GM23248 (cell line): ENCODE data around the gene GNMT. TPM values are rescaled to one million over a fixed set of nuclear protein-coding genes. Genes with fewer than 3 reads are reported as not detected.

Source experiments
- DNase-seq: peaks from one replicate; pipeline ENCODE4 v3.0.0-alpha.2; 2015
- H2AFZ ChIP-seq: fragments of 200-600 bp; sonication (generic); 2 replicates; pipeline ENCODE4 v1.6.1; 2016; ENCODE audit warnings: antibody characterized with exemption
- H3F3A ChIP-seq: fragments of 200-600 bp; sonication (generic); 2 replicates; pipeline ENCODE4 v1.6.1; 2016; ENCODE audit warnings: mild to moderate bottlenecking, antibody characterized with exemption, mixed run types; ENCODE audit not compliant: insufficient read depth
- H3K27ac ChIP-seq: fragments of 200-600 bp; sonication (generic); 2 replicates; pipeline ENCODE4 v1.5.1; 2016; ENCODE audit warnings: mild to moderate bottlenecking
- H3K27me3 ChIP-seq: fragments of 200-600 bp; sonication (generic); replicated peaks from 2 replicates; pipeline ENCODE4 v1.6.1; 2016; ENCODE audit warnings: mild to moderate bottlenecking; ENCODE audit not compliant: insufficient read depth
- H3K36me3 ChIP-seq: fragments of 200-600 bp; sonication (generic); 2 replicates; pipeline ENCODE4 v1.6.1; 2016; ENCODE audit warnings: low read depth, mild to moderate bottlenecking
- H3K4me1 ChIP-seq: fragments of 200-600 bp; sonication (generic); 2 replicates; pipeline ENCODE4 v1.6.1; 2016; ENCODE audit warnings: mild to moderate bottlenecking; ENCODE audit not compliant: insufficient read depth
- H3K4me2 ChIP-seq: fragments of 200-600 bp; sonication (generic); one replicate; pipeline ENCODE4 v1.6.1; 2016; ENCODE audit warnings: mild to moderate bottlenecking; ENCODE audit not compliant: unreplicated experiment
- H3K4me3 ChIP-seq: fragments of 200-600 bp; sonication (generic); 2 replicates; pipeline ENCODE4 v1.5.1; 2016; ENCODE audit warnings: mild to moderate bottlenecking
- H3K79me2 ChIP-seq: fragments of 200-600 bp; sonication (generic); 2 replicates; pipeline ENCODE4 v1.6.1; 2016; ENCODE audit warnings: mild to moderate bottlenecking; ENCODE audit not compliant: insufficient read depth
- H3K9ac ChIP-seq: fragments of 200-600 bp; sonication (generic); 2 replicates; pipeline ENCODE4 v1.6.1; 2016; ENCODE audit warnings: mild to moderate bottlenecking
- H3K9me2 ChIP-seq: fragments of 200-600 bp; sonication (generic); 2 replicates; pipeline ENCODE4 v1.6.1; 2016; ENCODE audit warnings: mixed run types, mild to moderate bottlenecking, moderate library complexity; ENCODE audit not compliant: insufficient read depth
- H3K9me3 ChIP-seq: fragments of 200-600 bp; sonication (generic); one replicate; pipeline ENCODE4 v1.6.1; 2017; ENCODE audit warnings: low read depth
- H4K20me1 ChIP-seq: fragments of 200-600 bp; sonication (generic); 2 replicates; pipeline ENCODE4 v1.6.0; 2016; ENCODE audit not compliant: insufficient read depth
- EZH2 ChIP-seq: fragments of 200-600 bp; sonication (generic); IDR thresholded peaks from 2 replicates; pipeline ENCODE4 v1.6.1; 2018; ENCODE audit warnings: antibody characterized with exemption, mild to moderate bottlenecking; ENCODE audit not compliant: insufficient read depth, poor library complexity, severe bottlenecking
- EZH2phosphoT487 ChIP-seq: fragments of 200-600 bp; sonication (generic); IDR thresholded peaks from 2 replicates; pipeline ENCODE4 v1.6.1; 2018; ENCODE audit warnings: antibody characterized with exemption, moderate library complexity, mild to moderate bottlenecking, low read depth; ENCODE audit not compliant: insufficient read depth
- WGBS, 2 experiments: methylation state at CpG; one replicate each; pipeline ENCODE4 v1.1.6; 2015 to 2017; ENCODE audit warnings: low lambda C conversion rate in 2 of 2, low coverage in 1 of 2; ENCODE audit errors: missing lambda C conversion rate in 2 of 2; 5-methylcytosine and 5-hydroxymethylcytosine counted together
- in situ Hi-C: fragments of 300-500 bp; cut with MboI; formaldehyde crosslinking; loops from 2 replicates; pipeline ENCODE4 v1.15.0; 2020
- polyA plus RNA-seq: library from polyadenylated mRNA; unstranded; fragments of >200 nt; fragmentation: Nextera tagmentation; extraction: Ambion mirVana; gene quantifications from 2 replicates; pipeline ENCODE4 v1.2.1, GENCODE V29; 2016
- total RNA-seq: library from RNA; depleted of rRNA; stranded (reverse); fragments of >200 nt; shearing (Covaris generic); gene quantifications from 2 replicates; pipeline ENCODE4 v1.2.3, GENCODE V29; 2014

The GNMT gene
- total and polyA plus RNA-seq, 2 experiments from 2014 or later: not detected

DNA sequence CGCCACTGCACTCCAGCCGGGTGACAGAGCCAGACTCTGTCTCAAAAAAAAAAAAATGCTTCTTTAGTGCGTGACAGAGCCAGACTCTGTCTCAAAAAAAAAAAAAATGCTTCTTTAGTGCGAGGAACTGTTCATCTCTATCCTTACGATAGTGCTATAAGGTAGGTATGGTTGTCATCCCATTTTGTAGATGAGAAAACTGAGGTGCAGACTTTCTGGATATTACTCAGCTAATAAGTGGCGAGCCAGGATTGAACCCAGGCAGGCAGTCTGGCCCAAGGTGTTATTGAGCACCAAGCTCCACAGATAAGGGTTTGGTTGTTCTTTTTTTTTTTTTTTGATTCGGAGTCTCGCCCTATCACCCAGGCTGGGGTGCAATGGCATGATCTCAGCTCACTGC is 41.3 kb downstream of the GNMT start:
- no peaks in the 10 kb centered on the region for H3K9me2 ChIP-seq
- no peak overlapping the region for H3K9ac ChIP-seq
- 96 to 97% methylated on average over 8 of the region's 8 CpGs for WGBS, 2 experiments
- no peak overlapping the region for H2AFZ ChIP-seq
- 0 out of 2 replicates have a peak, but pooled peaks cover 5% of the 10 kb centered on the region for H3K36me3 ChIP-seq
- H3K9me3 ChIP-seq: no peaks in the 10 kb centered on the region
- H3K27me3 ChIP-seq: no peaks in the 10 kb centered on the region
- TF ChIP-seq EZH2phosphoT487 (no peak), EZH2 (no peak)
- 0 out of 2 replicates have a peak, but pooled peaks cover 6% of the 10 kb centered on the region for H3F3A ChIP-seq
- no peak overlapping the region for H3K4me3 ChIP-seq
- no peaks in the 10 kb centered on the region for H4K20me1 ChIP-seq
- no peak for DNase-seq
- peaks cover 36% of the 10 kb centered on the region for H3K79me2 ChIP-seq
- H3K4me1 ChIP-seq: no peaks in the 10 kb centered on the region
- in situ Hi-C loops: no loop called here
- H3K4me2 ChIP-seq: no peak overlapping the region
- no peak overlapping the region for H3K27ac ChIP-seq

- 83 to 86% methylated on average over 5 of the region's 5 CpGs for WGBS, 2 experiments
- in situ Hi-C loops: no loop called here
- peaks cover 5% of the 10 kb centered on the region; the same call in 1 of the 2 replicates for H3K36me3 ChIP-seq
Measured at GRCh38 chr6:43005844-43006243, 45.3 kb downstream of the GNMT start.

DNA sequence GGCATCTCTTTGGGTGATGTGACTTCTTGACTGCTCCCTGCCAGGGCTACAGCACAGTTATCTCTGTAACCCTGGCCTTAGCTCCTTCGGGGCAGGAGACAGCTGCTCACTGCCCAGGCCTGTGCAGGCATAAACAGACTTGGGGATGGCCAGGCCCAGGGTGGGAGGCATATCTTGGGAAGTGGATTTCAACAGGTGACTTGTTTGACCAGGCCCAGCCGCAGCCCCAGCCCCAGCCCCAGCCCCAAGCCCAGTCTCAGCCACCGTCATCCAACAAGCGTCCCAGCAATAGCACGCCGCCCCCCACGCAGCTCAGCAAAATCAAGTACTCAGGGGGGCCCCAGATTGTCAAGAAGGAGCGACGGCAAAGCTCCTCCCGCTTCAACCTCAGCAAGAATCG is 45.7 kb downstream of the GNMT start:
- peaks cover 14% of the 10 kb centered on the region for H3K79me2 ChIP-seq
- TF ChIP-seq EZH2 (no peak), EZH2phosphoT487 (no peak)
- 0 out of 2 replicates have a peak, but pooled peaks cover 13% of the 10 kb centered on the region for H3F3A ChIP-seq
- 96 to 97% methylated on average over 11 of the region's 11 CpGs for WGBS, 2 experiments
- H3K4me3 ChIP-seq: no peak overlapping the region
- peaks cover 5% of the 10 kb centered on the region; the same call in 1 of the 2 replicates for H3K36me3 ChIP-seq
- in situ Hi-C loops: no loop called here
- no peaks in the 10 kb centered on the region for H3K9me2 ChIP-seq
- H4K20me1 ChIP-seq: no peaks in the 10 kb centered on the region
- H3K27me3 ChIP-seq: no peaks in the 10 kb centered on the region
- H3K9ac ChIP-seq: no peak overlapping the region
- H2AFZ ChIP-seq: no peak overlapping the region
- DNase-seq: no peak
- no peaks in the 10 kb centered on the region for H3K9me3 ChIP-seq
- H3K4me2 ChIP-seq: no peak overlapping the region
- no peaks in the 10 kb centered on the region for H3K4me1 ChIP-seq
- no peak overlapping the region for H3K27ac ChIP-seq

More at GRCh38 chr6:43005844-43006243, 45.3 kb downstream of the GNMT start:
- no peak overlapping the region for H3K4me3 ChIP-seq
- H3K27me3 ChIP-seq: no peaks in the 10 kb centered on the region
- no peak overlapping the region for H3K9ac ChIP-seq
- no peak overlapping the region for H2AFZ ChIP-seq
- no peak overlapping the region for H3K4me2 ChIP-seq
- H3K9me3 ChIP-seq: no peaks in the 10 kb centered on the region
- H3K79me2 ChIP-seq: peaks cover 11% of the 10 kb centered on the region
- no peak for TF ChIP-seq EZH2
- TF ChIP-seq EZH2phosphoT487: no peak
- no peaks in the 10 kb centered on the region for H3K9me2 ChIP-seq
- H3K27ac ChIP-seq: no peak overlapping the region
- 0 out of 2 replicates have a peak, but pooled peaks cover 13% of the 10 kb centered on the region for H3F3A ChIP-seq
- no peaks in the 10 kb centered on the region for H4K20me1 ChIP-seq
- no peak for DNase-seq
- no peaks in the 10 kb centered on the region for H3K4me1 ChIP-seq

GRCh38 chr6:43007126-43007525 is 46.6 kb downstream of the GNMT start:
- Histone ChIP-seq H3K36me3 (peaks cover 8% of the 10 kb centered on the region; the same call in 1 of the 2 replicates), H3K27me3 (no peaks in the 10 kb centered on the region), H3K4me3 (no peak overlapping the region), H3K27ac (no peak overlapping the region), H3K4me2 (no peak overlapping the region), H3K9ac (no peak overlapping the region), H3F3A (0 out of 2 replicates have a peak, but pooled peaks cover 13% of the 10 kb centered on the region), H3K9me2 (no peaks in the 10 kb centered on the region), H3K79me2 (peaks cover 19% of the 10 kb centered on the region), H3K9me3 (no peaks in the 10 kb centered on the region), H4K20me1 (no peaks in the 10 kb centered on the region), H3K4me1 (peaks cover 6% of the 10 kb centered on the region; the same call in 1 of the 2 replicates), H2AFZ (no peak overlapping the region)
- in situ Hi-C loops: no loop called here
- TF ChIP-seq EZH2: no peak
- no peak for TF ChIP-seq EZH2phosphoT487
- no peak for DNase-seq
- WGBS, 2 experiments: 97 to 99% methylated on average over 9 of the region's 9 CpGs
